ENCODE measurements around the gene ALK. TPM values are rescaled to one million over a fixed set of nuclear protein-coding genes. Genes with fewer than 3 reads are reported as not detected.

The ALK gene
- total and polyA plus RNA-seq, 7 donors = 0.31 to 2.9 (median 1.2) TPM; not detected in 1

GRCh38 chr2:29296585-29296984 lies 624.8 kb downstream of the ALK start:
- no peak for TF ChIP-seq POLR2A (IDR thresholded peaks at IDR 0.05)
- no peak for TF ChIP-seq CTCF (IDR thresholded peaks at IDR 0.05)
- TF ChIP-seq EP300 (IDR thresholded peaks at IDR 0.05) = no peak
- TF ChIP-seq POLR2AphosphoS5 (IDR thresholded peaks at IDR 0.05) = no peak
- no peak for DNase-seq
- no peaks in the 10 kb centered on the region for H3K27me3 ChIP-seq
- H3K4me1 ChIP-seq = no peaks in the 10 kb centered on the region
- no peaks in the 10 kb centered on the region for H3K9me3 ChIP-seq
- no peak overlapping the region for H3K27ac ChIP-seq
- H3K4me3 ChIP-seq = no peak overlapping the region
- intact Hi-C loops (cut with DNase I) = no loop called here
- WGBS, 2 donors = 78 to 81% methylated on average over 10 of the region's 10 CpGs
- no peaks in the 10 kb centered on the region for H3K36me3 ChIP-seq

- intact Hi-C loops (cut with DNase I) = no loop called here
- no peak for DNase-seq
- H3K27me3 ChIP-seq = no peaks in the 10 kb centered on the region
- WGBS, 2 donors = 47% methylated on average over 4 of the region's 4 CpGs
- no peak overlapping the region for H3K4me3 ChIP-seq
- no peak for TF ChIP-seq CTCF (IDR thresholded peaks at IDR 0.05)
- no peak for TF ChIP-seq EP300 (IDR thresholded peaks at IDR 0.05)
- no peak for TF ChIP-seq POLR2A (IDR thresholded peaks at IDR 0.05)
- no peak overlapping the region for H3K27ac ChIP-seq
- no peaks in the 10 kb centered on the region for H3K4me1 ChIP-seq
- no peaks in the 10 kb centered on the region for H3K9me3 ChIP-seq
- no peaks in the 10 kb centered on the region for H3K36me3 ChIP-seq
Measured at GRCh38 chr2:29295845-29296244, 625.5 kb downstream of the ALK start.

- Histone ChIP-seq H3K27me3 (no peaks in the 10 kb centered on the region), H3K4me1 (no peaks in the 10 kb centered on the region), H3K27ac (no peak overlapping the region), H3K4me3 (no peak overlapping the region), H3K36me3 (no peaks in the 10 kb centered on the region), H3K9me3 (no peaks in the 10 kb centered on the region)
- TF ChIP-seq EP300 (IDR thresholded peaks at IDR 0.05) (no peak), POLR2AphosphoS5 (IDR thresholded peaks at IDR 0.05) (no peak), CTCF (IDR thresholded peaks at IDR 0.05) (no peak), POLR2A (IDR thresholded peaks at IDR 0.05) (no peak)
- no peak for DNase-seq
- intact Hi-C loops (cut with DNase I) = no loop called here
- WGBS, 2 donors = 19 to 22% methylated on average over 5 of the region's 5 CpGs
Measured at GRCh38 chr2:29293830-29294438, 627.5 kb downstream of the ALK start.

GRCh38 chr2:29290293-29291047 lies 630.9 kb downstream of the ALK start:
- H3K27me3 ChIP-seq = no peaks in the 10 kb centered on the region

More at GRCh38 chr2:29290293-29291047, 630.9 kb downstream of the ALK start:
- Histone ChIP-seq H3K9me3 (no peaks in the 10 kb centered on the region), H3K27ac (no peak overlapping the region), H3K4me1 (no peaks in the 10 kb centered on the region), H3K4me3 (no peak overlapping the region), H3K36me3 (no peaks in the 10 kb centered on the region)
- intact Hi-C loops (cut with DNase I) = no loop called here
- TF ChIP-seq POLR2A (IDR thresholded peaks at IDR 0.05) (no peak), EP300 (IDR thresholded peaks at IDR 0.05) (no peak), CTCF (IDR thresholded peaks at IDR 0.05) (no peak), POLR2AphosphoS5 (IDR thresholded peaks at IDR 0.05) (no peak)
- 65 to 69% methylated on average over 8 of the region's 8 CpGs for WGBS, 2 donors
- no peak for DNase-seq

Data from sigmoid colon (tissue), 7 donors.